Hematopoietic multipotent progenitor cell treated with erythropoietin and hydrocortisone succinate and interleukin-3 and kit ligand, for 15 days (in vitro differentiated cells): ENCODE results near the gene STPG4.

Experiments
- DNase-seq: peaks from one replicate; pipeline ENCODE4 v3.0.0-alpha.2; 2015; ENCODE audit warnings: low spot score

Gene STPG4

DNA sequence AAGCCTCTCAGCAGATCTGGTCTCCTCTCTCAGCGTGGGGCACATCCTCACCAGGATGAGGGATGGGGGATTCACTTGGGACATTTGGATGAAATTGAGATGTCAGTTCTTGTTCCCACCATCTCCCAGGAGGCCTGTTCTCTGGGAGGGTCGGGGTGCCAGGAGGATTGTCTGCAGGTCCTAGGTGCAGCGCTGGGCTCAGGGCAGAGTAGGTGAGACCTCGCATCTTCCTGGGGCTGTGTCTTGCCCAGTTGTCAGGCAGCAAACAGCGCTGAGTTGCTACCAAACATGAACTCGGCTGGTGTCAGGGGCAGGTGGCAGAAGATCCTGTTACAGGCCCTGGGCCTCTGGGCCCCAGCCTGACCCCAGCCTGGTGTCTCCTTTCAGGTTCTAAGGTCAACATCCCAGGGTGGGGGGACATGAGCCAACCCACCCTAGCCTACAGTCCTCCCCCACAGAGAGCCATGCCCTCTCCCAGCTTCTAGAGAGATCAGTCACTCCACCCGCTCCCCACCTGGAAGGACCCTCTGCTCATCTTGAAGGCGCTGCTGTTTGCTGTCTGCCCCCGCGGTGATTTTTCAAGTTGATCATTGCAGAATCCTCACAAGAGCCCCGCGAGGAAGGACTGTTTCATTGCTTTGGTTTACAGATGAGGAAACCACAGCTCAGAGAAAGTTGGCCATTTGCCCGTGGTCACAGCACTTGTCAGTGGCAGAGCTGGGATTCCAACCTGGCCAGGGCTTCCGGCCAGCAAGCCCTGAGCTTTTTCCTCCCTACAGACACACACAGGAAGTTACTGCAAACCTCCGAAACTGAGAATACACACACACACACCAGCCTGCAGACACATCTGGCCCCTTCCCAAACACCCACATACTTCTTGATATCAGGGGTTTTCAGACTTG is 83.9 kb downstream of the STPG4 start:
- DNase-seq, result no peak

DNA sequence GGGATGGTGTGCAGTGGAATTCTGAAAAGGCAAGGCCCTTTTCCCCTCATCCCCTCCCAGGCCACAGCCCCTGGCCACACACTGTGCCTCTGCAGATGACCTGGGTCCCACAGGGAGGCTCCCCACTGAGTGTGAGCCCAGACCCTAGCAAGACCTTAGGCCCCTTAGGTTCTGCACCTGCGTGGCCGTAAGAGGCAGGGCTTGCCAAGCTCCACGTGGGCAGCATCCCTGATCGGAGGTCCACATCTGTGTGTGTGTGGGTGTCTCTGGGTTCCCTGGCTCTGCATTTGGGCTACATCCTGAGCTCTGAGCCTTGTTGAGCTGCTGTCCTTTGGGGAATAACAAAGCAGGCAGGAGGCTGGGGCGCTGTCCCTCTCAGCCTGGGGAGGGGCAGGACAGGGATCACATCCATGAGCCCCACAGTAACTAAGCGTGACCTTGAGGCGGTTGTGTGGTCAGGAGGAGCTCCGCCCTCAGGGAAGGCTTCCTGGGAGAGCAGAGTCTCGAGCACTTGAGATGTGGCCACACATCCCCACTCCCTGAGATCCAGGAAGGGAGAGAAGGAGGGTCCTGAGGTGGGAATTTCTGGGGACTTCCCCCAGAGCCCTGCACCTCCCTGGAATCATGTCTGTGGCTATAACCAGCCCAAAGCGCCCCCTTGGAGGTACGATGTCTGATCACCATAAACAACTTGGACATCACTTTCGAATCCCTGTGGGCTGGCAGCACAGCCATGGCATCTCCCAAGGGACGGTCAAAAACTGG is 84.8 kb downstream of the STPG4 start:
- DNase-seq, result no peak

DNA sequence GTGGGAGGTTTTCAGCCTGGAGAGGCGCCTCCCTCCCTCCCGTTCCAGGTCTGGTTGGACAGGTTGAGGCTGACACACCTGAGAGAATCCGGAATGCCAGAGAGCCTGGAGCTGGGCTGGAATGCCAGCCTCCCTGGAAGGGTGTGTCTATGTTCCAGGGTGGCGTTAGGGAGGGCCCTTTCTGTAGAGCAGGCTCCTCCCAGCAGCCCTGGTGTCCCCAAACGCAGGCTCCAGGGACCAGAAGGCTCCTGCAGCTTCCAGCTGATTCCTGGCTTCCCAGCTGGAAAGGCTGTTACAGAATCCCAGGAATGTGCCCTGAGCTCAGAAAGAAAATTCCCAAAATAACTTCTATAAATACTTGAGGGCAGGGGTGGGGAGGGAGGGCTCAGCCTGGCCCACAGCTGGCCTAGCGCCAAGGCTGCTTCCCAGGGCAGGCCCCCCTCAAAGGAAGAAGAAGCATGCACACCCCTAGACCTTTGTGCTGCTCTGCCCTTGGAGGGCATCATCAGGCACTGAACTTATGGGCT is 85.4 kb downstream of the STPG4 start:
- no peak for DNase-seq

DNA sequence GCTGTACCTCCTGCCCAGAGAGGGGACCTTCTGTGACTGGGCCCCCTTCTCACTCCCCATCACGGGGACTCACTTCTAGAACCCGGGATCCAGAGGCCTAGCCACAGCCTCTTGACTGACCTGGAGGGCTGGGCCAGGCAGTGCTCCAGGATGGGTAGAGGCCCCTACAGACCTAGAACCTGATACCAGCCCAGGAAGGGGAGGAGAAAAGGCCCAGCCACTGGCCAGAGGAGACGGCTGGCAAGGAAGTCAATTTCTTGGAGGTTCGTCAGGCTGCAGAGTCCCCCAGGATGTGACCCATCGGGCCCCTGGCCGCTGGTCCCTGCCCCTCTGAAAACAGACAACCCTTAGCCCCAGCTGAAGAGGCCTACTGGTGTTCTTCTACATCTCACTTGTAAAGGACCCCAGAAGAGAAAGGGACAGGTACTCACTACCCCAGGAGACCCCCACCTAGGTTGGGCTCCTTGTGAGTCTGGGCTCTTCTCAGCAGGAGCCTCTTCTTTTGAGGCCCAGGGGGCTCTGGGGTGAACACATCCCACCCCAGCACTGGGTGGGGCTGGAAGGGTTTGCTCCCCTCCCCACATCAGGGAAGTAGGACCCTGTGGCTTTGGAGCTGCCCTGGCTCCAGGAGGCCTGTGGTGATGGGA is 86.0 kb downstream of the STPG4 start:
- no peak for DNase-seq

DNA sequence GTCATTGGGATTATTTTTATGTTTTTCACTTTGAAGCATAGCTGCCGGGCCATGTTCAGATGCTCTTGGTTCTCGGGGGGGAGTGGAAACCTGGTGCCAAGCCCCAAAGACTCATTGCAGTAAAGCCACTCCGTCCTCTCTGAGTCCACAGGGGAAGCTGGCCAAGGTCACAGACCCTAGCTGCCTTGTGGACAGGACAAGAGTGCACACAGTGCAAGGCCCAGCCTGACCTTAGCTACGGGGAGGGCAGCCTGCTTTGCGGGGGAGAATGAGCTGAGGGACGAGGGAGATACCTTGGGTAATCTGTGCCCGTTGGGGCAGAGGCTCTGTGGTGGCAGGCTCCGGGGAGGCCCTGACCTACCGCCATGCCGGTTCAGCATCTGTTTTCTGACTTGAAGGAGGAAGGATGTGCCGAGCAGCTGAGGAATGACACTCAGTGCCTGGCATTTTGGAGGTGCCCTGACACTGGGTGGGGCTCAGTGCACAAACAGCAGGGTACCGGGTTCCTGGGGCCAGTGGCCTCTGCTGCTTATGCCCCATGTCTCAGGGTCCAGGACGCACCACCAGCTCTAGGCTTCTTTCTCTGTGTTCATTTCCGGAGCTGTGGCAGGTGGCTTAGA is 87.2 kb downstream of the STPG4 start:
- no peak for DNase-seq

DNA sequence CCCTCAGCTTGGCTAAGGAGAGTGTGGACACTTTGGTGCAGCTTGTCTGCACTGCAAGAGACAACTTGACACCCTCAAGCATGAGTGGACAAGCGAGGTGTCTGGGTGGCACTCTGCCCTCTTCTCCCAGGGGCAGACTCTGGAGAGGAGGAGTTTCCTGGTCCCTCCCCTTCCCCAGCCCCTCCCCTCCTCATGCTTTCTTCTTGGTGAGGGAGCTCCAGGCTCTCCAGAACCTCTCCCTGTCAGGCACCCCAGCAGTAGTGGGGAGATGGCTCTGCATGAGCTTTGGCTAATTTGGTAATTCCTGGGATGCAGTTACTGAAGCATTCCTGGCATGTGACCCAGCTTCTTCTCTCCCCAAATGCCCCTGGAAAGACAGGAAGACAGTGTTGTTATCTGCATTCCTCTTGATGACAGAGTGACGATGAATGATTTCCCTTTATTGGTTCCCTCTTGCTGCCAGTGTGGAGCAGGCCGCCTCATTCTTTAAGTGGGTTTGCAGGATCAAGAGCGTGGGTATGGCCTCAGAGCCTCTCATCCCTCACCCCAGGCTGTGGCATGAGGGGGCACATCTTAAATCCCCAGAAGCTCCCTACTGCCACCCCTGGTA is 89.2 kb downstream of the STPG4 start:
- DNase-seq, result no peak

DNA sequence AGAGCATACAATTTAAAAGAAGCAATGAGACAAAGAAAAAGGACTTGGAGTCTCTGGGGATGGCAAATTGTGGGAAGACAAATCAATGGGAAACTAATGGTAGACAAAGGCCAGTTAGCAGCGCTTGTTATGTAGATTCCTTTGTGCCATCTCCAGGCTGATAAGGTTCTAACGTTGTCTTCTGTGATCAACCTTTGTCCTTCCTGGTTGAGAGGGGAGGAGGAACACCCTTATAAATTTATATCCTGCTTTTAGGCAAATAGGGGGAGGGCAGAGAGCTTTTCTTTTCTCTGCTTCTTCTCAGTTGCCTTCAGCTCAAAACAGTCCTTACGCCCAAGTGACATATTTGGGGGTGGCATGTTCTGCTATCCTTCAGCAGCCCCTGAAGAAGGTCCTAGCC is 89.8 kb downstream of the STPG4 start:
- no peak for DNase-seq

DNA sequence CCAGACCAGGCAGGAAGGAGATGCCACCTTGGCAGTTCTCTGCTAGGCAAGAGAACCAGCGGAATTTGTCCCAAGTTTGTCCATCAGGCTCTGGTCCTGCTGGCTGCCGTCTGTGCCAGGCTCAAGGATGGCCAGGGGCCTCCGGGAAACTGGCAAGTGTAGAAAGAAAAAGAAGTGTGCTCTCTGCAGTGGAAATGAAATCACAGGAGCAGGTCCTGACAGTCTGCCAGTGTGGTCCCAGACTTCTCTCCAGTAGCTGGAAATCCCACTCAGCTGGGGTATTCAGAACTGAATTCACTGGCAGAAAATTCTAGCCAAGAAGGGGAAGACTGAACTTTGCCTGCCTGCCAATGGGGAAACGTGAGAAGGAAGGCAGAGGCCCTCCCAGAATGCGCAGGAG is 91.0 kb downstream of the STPG4 start:
- no peak for DNase-seq

DNA sequence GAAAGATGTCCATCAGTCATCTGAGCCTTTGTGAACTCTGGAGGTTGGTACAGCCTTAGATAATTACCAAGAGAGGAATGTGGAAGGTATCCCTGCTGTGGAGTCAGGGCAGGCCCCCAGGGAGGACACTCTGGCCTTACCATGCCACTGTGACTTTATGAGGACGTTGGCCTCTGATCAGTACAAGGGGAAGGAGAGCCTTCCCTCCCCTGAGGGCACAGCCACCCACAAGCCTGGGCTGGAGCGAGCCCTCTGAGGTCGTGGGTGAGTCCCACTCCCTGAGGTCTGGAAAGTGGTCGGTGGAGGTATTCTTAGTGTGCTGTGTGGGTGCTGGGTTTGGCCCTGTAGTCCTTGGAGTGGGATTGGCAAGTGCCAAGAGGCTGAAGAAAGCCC is 91.6 kb downstream of the STPG4 start:
- no peak for DNase-seq

DNA sequence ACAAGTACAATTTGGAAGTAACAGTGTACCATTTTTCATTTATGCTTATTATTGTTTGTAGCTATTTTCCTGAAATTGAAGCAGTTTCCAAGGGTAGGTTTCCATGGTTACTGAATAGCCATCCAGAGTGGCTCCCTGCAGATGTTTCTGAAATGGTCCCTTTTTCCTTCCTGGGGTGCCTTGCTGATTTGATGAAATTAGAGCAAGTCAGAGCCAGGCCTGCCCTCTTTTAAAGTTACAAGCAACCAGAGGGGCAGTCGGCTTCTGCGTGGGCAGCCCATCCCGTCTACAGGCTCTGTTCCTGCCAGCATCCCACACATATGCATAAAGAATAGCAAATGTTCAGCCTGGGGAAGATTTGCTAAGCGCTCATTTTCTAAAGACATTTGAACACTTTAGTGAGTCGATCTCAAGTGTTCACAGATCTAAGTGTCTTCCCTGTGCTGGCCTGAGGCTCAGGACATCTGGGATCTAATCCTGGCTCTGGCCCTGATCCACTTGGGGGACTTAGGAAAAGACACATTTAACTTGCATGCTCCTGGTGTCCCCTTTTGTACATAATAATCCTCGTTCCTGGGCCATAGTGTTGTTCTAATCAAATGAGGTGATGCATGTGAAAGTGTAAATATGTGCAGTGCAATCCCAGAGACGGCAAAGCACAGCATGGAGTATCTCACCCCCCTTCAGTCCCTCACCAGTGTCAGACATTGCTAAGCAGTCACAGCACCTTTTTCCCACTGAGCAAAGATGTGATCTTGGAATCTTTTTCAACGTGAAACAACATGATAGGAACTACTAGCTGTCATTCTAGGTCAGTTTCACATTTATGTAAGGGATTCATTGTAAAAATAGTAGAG is 92.2 kb downstream of the STPG4 start:
- DNase-seq, result no peak

DNA sequence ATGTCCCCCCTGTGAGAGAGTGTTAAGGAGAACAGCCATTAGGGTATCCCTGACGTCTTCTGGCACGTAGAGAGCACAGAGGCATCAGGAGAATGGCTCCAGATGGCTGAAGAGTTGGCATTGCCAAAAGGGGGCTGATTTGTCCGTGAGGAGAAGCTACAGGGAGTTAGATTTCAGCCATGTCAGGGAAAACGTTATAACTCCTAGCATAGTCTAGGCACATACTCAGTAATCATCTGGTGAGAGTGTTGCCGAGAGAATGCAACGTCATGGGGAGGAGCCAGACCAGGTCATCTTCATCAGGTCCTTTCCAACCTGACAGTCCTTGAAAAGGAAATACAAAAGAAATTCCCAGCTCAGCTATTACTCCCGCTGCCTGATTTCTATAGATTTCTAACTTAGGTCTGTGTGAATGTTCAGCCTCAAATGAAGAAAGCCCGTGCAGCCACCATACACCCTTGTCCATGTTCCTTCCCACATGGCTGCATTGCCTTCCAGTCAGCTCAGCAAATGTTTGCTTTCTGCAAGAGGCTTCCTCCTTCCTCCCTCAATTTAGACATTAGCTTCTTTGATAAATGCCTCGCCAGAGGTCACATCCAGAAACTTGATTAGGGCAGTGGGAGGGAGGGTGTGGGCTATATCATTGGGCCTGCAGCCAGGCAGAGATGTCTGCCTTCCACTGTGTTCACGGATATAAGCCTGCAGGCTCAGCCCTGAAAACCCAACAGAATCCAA is 93.0 kb downstream of the STPG4 start:
- DNase-seq, result peak; percentile 42

DNA sequence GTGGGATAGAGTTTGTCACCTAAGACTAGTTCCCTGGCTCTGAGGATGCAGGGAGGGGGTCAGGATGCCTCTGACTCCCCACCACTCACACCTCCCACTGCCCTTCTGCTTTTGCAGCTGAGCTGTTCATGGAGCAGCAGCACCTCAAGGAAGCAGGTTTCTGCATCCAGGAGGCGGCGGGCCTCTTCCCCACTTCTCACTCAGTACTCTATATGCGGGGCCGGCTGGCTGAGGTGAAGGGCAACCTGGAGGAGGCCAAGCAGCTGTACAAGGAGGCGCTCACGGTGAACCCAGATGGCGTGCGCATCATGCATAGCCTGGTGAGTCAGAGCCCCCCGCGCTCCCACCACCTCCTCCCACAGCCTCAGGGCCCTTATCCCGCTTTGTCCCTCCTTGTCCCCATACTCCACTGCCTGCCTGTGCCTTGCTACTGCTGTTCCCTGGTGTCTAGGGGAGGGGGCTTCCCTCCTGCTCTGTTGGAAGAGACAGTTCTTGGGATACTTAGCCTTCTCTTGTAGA is 94.4 kb downstream of the STPG4 start:
- DNase-seq, result no peak

DNA sequence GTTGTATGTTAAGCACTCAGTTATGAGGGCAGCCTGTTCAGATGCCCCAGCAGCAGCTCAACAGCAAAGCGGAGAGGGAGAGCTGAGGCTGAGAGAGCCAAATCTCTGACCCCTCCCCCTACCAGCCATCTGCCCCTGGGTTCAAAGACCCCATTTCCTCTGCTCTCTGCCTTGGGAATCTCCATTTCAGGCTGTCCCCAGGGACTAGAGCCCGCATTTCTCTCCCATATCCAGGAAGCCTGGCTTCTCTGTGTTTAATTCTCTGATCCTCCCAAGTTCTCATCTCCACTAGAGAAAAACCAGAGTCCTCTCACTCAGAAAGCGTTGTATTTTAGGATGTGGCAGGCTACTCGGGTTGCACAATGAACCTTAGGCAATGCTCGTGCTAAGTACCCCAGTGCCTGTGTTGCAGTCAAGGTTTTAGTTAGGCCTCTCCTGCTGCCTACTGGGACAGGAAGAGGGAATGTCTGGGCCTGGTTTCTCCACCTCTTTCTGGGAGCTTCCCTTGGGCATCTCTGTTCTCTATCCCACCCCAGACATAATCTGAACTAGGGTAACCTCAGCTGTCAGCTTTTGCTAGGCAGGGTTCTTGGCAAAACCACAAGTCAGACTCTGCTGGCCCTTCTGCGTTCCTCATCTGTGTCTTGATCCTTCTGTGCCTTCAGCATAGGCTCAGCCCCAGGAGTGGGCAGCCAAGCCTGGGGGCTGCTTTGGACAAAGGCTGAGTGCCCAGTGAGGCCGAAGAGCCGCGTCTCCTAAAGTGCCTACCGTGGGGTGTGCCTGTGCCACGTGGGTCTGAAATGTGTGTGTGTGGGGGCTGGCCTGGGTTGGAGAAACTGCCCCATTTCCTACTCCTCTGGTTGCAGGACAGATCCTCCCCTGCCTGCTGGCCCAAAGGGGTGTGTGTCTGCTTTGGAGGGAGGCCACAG is 96.8 kb downstream of the STPG4 start:
- DNase-seq, result no peak

DNA sequence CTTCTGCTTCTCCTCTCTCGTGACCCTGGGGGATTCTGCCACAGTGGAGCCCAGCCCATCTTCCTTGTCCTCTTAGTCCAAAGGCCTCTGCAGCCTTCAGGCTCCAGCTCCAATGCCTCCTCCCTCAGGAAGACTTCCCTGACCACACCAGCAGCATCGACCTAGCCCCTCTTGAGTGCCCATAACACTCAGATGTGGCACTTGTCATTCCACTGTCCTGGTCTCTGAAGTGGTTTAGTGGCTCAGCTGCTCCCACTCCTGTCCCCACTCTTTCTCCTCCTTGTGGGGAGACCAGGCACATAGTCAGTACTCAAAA is 97.5 kb downstream of the STPG4 start:
- no peak for DNase-seq

DNA sequence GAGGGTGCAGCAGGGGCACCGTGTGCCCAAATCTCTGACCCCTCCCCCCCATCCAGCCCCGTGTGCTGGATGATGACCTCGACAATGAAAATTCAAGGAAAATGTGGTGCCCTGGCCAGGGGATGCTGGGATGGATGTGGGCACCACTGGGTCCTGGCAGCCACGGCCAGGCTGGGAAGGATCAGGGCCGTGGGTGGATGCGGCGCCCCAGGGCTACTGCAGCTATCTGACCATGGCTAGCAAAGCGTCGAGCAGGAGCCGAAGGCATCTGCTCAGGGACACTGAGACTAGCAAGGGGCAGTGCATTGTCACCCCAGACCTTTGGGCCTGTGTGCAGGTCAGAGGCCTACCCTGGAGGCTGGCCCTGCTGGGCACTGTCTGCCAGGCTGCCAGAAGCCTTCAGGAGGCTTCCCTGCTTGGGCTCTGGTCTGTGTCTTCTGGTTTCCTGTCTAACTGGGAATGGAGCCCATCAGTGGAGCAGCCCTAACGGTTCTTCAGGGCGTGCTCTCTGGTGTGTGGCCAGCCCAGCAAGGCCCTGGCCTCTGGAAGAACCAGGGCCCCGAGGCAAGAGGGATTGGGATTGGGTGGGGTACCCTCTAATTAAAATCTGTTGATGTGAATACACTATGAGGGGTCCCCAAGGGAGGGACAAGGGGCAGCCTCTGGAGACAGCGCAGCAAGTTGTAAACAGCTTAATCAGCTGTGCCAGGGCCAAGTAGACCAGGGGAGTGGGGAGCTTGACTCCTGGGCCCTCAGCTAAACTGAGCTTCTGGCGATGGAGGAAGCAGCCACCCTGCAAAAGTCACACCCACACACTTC is 98.0 kb downstream of the STPG4 start:
- DNase-seq, result no peak

DNA sequence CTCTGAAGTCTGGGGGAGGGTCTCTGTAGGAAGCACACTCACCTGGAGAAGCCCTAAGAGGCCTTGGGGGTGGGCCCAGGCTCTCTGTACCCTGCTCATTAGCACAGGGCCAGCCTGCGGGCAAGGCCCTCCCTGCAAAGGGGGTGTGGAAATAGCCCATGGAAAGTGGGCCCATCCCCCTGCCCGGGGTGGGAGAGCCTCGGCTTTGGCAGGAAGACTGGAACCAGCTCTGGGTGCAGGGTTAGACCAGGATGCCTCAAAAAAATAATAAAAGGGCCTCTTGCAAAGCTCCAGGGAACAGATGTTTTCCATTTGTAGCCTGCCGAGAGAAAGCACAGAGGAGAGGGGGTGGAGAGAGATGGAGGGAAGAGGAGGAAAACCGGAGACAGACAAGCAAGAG is 98.7 kb downstream of the STPG4 start:
- DNase-seq, result no peak

DNA sequence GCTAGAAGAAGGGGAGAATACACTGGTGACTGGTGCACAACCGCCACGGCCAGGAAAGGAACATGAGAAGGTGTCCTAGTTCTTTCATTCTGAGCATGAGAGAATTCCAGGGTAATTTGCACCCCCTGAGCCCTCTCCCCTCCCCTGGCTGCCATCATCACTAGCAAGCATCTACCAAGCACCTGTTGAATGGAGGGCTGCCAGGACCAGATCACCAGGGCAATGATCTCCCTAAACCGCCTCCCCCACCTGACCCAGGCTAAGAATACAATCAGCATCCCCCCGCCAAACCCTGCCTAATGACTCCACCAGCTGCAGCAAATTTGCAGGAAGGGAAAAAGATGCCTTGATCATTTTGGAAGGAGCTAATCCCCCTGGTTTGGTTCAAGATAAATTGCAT is 100.2 kb downstream of the STPG4 start:
- no peak for DNase-seq

DNA sequence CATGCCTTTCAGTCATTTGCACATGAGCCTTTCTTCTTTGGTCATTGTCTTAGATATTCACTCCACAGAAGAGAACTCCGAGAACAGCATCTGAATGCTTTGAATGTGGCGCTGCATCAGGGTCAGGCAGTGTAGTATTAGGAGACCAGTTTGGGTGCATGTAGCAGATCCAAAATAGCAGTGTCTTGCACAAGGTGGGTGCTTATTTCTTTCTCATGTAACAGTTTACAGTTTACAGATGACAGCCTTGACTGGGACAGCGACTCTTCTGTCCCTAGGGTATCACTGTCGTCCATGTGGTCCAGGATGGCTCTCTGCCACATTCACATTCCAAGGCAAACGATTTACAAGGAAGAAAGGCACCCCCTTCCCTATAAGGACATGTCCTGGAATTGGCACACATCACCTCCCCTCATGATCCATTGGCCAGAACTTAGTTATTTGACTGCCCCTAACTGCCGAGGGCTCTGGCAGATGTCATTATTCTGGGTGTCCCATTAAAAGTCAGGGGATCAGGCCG is 101.0 kb downstream of the STPG4 start:
- no peak for DNase-seq
